Liver (tissue), 9 donors: Measurements from ENCODE around the gene SRP19. TPM values are rescaled to one million over a fixed set of nuclear protein-coding genes. Genes with fewer than 3 reads are reported as not detected.

Source experiments
- DNase-seq: peaks from one replicate; pipeline ENCODE4 v3.0.0-alpha.2; 2017; ENCODE audit warnings: low spot score
- H3K27ac ChIP-seq, 2 donors: one replicate each; pipeline ENCODE4 v1.7.0; 2013; ENCODE audit warnings: inconsistent platforms in 2 of 2, low read length in 2 of 2, control low read depth in 1 of 2, low read depth in 1 of 2, mild to moderate bottlenecking in 1 of 2
- H3K27me3 ChIP-seq, 4 donors: one replicate each; pipeline versions ENCODE4 v1.6.1 to v1.7.0; 2013; ENCODE audit warnings: low read length in 3 of 4, inconsistent platforms in 1 of 4, mild to moderate bottlenecking in 1 of 4, moderate library complexity in 1 of 4; ENCODE audit not compliant: control insufficient read depth in 4 of 4, insufficient read depth in 4 of 4
- H3K36me3 ChIP-seq, 4 donors: one replicate each; pipeline versions ENCODE4 v1.6.1 to v1.7.0; 2013; ENCODE audit warnings: low read length in 3 of 4, mild to moderate bottlenecking in 3 of 4, low read depth in 1 of 4, moderate library complexity in 1 of 4; ENCODE audit not compliant: control insufficient read depth in 4 of 4, insufficient read depth in 3 of 4
- H3K4me1 ChIP-seq, 4 donors: one replicate each; pipeline versions ENCODE4 v1.6.1 to v1.7.0; 2013; ENCODE audit warnings: low read length in 3 of 4, mild to moderate bottlenecking in 3 of 4, moderate library complexity in 1 of 4; ENCODE audit not compliant: control insufficient read depth in 4 of 4, insufficient read depth in 4 of 4
- H3K4me3 ChIP-seq, 3 donors: one replicate each; pipeline versions ENCODE4 v1.6.1 to v1.7.0; 2013; ENCODE audit warnings: low read length in 3 of 3, control low read depth in 1 of 3, low read depth in 1 of 3, mild to moderate bottlenecking in 1 of 3
- H3K9ac ChIP-seq, 2 donors: one replicate each; pipeline ENCODE4 v1.7.0; 2013; ENCODE audit warnings: low read length in 2 of 2, mild to moderate bottlenecking in 2 of 2, moderate library complexity in 2 of 2, control low read depth in 1 of 2, low read depth in 1 of 2
- H3K9me3 ChIP-seq, 4 donors: one replicate each; pipeline versions ENCODE4 v1.6.1 to v1.7.0; 2013; ENCODE audit warnings: low read length in 3 of 4; ENCODE audit not compliant: control insufficient read depth in 4 of 4
- GABPA ChIP-seq, 2 donors: IDR thresholded peaks in 1 of 2; conservative IDR thresholded peaks in 1 of 2; 2 replicates each; pipeline ENCODE4 v1.6.1; 2016; ENCODE audit warnings: antibody characterized with exemption in 2 of 2, mild to moderate bottlenecking in 1 of 2, moderate library complexity in 1 of 2
- HNF4A ChIP-seq, 2 donors: conservative IDR thresholded peaks; 2 replicates each; pipeline ENCODE4 v1.6.1; 2016; ENCODE audit warnings: antibody characterized with exemption in 2 of 2, mild to moderate bottlenecking in 2 of 2
- RAD21 ChIP-seq, 2 donors: IDR thresholded peaks; 2 replicates each; pipeline ENCODE4 v1.6.1; 2016; ENCODE audit warnings: antibody characterized with exemption in 2 of 2, mild to moderate bottlenecking in 2 of 2
- RXRA ChIP-seq, 2 donors: IDR thresholded peaks; 2 replicates each; pipeline ENCODE4 v1.6.1; 2017 to 2018; ENCODE audit warnings: antibody characterized with exemption in 2 of 2, mild to moderate bottlenecking in 1 of 2
- SP1 ChIP-seq: IDR thresholded peaks from 2 replicates; pipeline ENCODE4 v1.6.1; 2018; ENCODE audit warnings: antibody characterized with exemption, mild to moderate bottlenecking
- TAF1 ChIP-seq: conservative IDR thresholded peaks from 2 replicates; pipeline ENCODE4 v1.6.1; 2016; ENCODE audit warnings: antibody characterized with exemption, mild to moderate bottlenecking
- YY1 ChIP-seq: IDR thresholded peaks from 2 replicates; pipeline ENCODE4 v1.6.1; 2016; ENCODE audit warnings: antibody characterized with exemption, mild to moderate bottlenecking
- WGBS: extraction: QIAGEN DNeasy Blood & Tissue Kit; methylation state at CpG from one replicate; pipeline ENCODE4 v1.1.7; 2013; 5-methylcytosine and 5-hydroxymethylcytosine counted together
- polyA plus RNA-seq, 2 donors: library from polyadenylated mRNA; stranded (reverse) in 1 of 2; unstranded in 1 of 2; fragments of 200-250 nt in 1 of 2; fragments of >200 nt in 1 of 2; fragmentation: Nextera tagmentation in 1 of 2; extraction: Ambion mirVana in 1 of 2; gene quantifications; one replicate each; pipeline versions ENCODE4 v1.2.1 to v1.2.3, GENCODE V29; 2013 to 2015
- total RNA-seq, 2 donors: library from RNA; depleted of rRNA; stranded (reverse); fragments of >200 nt; gene quantifications; one replicate each; pipeline ENCODE4 v1.2.3, GENCODE V29; 2014
- TF ChIP-seq, protein P1 (sequence below): fragments of 150-350 bp; IDR thresholded peaks from 2 replicates; pipeline ENCODE4 v1.5.1; 2017; ENCODE audit warnings: improper control_type of control experiment, low read depth, low read length; ENCODE audit not compliant: missing input control
- TF ChIP-seq, protein P2 (sequence below): IDR thresholded peaks from 2 replicates; pipeline ENCODE4 v1.6.1; 2016; ENCODE audit warnings: antibody characterized with exemption, mild to moderate bottlenecking
- TF ChIP-seq, protein P3 (sequence below): IDR thresholded peaks from 2 replicates; pipeline ENCODE4 v1.6.1; 2016; ENCODE audit warnings: antibody characterized with exemption
- TF ChIP-seq, protein P4 (sequence below): IDR thresholded peaks from 2 replicates; pipeline ENCODE4 v1.6.1; 2016; ENCODE audit warnings: antibody characterized with exemption
- donor health status: healthy.
- donor health status: healthy.
- donor health status: healthy.
- donor health status: healthy.
- donor health status: healthy.

Gene SRP19
- total and polyA plus RNA-seq, 4 donors = 22.0 to 65.5 (median 50.8) TPM

DNA sequence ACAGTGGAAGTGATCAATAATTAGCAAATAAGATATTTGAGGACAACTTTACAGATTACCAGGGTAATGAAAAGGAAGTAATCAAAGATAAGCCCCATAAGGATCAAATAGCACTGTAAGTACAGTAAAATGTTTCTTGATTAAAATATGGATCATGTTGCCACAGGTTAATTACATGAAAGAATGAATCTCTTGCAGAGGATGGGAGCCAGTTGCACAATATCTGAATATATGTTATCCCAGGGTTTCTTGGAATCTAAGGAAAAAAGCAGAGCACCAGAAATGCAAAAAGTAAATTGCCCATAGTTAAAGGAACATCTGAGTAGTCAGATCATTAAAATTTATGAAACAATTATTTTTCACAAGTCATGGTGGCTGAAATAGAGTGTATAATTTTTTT lies 13.8 kb upstream of the SRP19 start:
- no peaks in the 10 kb centered on the region for H3K36me3 ChIP-seq
- H3K9ac ChIP-seq = no peak overlapping the region
- H3K4me3 ChIP-seq = no peak overlapping the region
- no peaks in the 10 kb centered on the region for H3K9me3 ChIP-seq
- DNase-seq = no peak
- no peaks in the 10 kb centered on the region for H3K27me3 ChIP-seq
- TF ChIP-seq YY1 = no peak
- TF ChIP-seq, protein P1, sequence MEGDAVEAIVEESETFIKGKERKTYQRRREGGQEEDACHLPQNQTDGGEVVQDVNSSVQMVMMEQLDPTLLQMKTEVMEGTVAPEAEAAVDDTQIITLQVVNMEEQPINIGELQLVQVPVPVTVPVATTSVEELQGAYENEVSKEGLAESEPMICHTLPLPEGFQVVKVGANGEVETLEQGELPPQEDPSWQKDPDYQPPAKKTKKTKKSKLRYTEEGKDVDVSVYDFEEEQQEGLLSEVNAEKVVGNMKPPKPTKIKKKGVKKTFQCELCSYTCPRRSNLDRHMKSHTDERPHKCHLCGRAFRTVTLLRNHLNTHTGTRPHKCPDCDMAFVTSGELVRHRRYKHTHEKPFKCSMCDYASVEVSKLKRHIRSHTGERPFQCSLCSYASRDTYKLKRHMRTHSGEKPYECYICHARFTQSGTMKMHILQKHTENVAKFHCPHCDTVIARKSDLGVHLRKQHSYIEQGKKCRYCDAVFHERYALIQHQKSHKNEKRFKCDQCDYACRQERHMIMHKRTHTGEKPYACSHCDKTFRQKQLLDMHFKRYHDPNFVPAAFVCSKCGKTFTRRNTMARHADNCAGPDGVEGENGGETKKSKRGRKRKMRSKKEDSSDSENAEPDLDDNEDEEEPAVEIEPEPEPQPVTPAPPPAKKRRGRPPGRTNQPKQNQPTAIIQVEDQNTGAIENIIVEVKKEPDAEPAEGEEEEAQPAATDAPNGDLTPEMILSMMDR = no peak
- no peak for TF ChIP-seq GABPA (IDR thresholded peaks at IDR 0.05 in 1 of 2, conservative IDR thresholded peaks at IDR 0.05 in 1 of 2)
- no peak for TF ChIP-seq HNF4A (conservative IDR thresholded peaks at IDR 0.05)
- TF ChIP-seq, protein P2, sequence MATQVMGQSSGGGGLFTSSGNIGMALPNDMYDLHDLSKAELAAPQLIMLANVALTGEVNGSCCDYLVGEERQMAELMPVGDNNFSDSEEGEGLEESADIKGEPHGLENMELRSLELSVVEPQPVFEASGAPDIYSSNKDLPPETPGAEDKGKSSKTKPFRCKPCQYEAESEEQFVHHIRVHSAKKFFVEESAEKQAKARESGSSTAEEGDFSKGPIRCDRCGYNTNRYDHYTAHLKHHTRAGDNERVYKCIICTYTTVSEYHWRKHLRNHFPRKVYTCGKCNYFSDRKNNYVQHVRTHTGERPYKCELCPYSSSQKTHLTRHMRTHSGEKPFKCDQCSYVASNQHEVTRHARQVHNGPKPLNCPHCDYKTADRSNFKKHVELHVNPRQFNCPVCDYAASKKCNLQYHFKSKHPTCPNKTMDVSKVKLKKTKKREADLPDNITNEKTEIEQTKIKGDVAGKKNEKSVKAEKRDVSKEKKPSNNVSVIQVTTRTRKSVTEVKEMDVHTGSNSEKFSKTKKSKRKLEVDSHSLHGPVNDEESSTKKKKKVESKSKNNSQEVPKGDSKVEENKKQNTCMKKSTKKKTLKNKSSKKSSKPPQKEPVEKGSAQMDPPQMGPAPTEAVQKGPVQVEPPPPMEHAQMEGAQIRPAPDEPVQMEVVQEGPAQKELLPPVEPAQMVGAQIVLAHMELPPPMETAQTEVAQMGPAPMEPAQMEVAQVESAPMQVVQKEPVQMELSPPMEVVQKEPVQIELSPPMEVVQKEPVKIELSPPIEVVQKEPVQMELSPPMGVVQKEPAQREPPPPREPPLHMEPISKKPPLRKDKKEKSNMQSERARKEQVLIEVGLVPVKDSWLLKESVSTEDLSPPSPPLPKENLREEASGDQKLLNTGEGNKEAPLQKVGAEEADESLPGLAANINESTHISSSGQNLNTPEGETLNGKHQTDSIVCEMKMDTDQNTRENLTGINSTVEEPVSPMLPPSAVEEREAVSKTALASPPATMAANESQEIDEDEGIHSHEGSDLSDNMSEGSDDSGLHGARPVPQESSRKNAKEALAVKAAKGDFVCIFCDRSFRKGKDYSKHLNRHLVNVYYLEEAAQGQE = no peak
- TF ChIP-seq RXRA (IDR thresholded peaks at IDR 0.05) = no peak
- TF ChIP-seq, protein P3, sequence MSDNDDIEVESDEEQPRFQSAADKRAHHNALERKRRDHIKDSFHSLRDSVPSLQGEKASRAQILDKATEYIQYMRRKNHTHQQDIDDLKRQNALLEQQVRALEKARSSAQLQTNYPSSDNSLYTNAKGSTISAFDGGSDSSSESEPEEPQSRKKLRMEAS = no peak
- TF ChIP-seq, protein P4, sequence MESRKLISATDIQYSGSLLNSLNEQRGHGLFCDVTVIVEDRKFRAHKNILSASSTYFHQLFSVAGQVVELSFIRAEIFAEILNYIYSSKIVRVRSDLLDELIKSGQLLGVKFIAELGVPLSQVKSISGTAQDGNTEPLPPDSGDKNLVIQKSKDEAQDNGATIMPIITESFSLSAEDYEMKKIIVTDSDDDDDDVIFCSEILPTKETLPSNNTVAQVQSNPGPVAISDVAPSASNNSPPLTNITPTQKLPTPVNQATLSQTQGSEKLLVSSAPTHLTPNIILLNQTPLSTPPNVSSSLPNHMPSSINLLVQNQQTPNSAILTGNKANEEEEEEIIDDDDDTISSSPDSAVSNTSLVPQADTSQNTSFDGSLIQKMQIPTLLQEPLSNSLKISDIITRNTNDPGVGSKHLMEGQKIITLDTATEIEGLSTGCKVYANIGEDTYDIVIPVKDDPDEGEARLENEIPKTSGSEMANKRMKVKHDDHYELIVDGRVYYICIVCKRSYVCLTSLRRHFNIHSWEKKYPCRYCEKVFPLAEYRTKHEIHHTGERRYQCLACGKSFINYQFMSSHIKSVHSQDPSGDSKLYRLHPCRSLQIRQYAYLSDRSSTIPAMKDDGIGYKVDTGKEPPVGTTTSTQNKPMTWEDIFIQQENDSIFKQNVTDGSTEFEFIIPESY = no peak
- TF ChIP-seq TAF1 = no peak
- TF ChIP-seq RAD21 (IDR thresholded peaks at IDR 0.05) = no peak
- peaks cover 0 to 6% (median 1%) of the 10 kb centered on the region in 4 donors for H3K4me1 ChIP-seq
- no peak overlapping the region for H3K27ac ChIP-seq

DNA sequence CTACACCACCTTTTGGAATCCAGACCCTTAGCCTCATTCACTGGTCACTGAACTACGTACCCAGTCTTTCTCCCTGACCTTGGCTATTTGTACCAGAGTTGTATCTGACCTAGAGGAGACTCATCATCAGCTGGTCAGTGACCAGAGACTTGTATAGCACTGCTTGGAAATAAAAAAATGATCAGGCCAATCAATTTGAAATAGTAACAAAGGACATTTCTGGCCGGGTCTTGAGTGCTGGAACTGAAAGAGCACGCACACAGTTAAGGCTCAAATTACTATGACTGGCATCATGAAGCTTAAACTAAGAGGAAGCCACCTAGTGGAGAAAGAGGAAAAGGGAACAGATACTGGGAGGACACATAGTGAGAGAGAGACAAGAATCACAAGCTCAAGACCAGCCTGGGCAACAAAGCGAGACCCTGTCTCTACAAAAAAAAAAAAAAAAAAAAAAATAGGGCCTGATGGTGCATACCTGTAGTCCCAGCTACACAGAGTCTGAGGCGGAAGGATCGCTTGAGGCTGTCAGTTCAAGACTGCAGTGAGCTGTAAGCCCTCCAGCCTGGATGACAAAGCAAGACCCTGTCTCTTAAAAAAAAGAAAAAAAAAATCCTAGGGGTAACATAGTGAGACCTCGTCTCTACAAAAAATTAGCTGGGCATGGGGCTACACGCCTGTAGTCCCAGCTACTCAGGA lies 12.8 kb upstream of the SRP19 start:
- Histone ChIP-seq H3K27ac (no peak overlapping the region), H3K9me3 (no peaks in the 10 kb centered on the region), H3K27me3 (no peaks in the 10 kb centered on the region), H3K36me3 (no peaks in the 10 kb centered on the region), H3K4me1 (peaks cover 0 to 6% (median 1%) of the 10 kb centered on the region in 4 donors), H3K9ac (no peak overlapping the region), H3K4me3 (no peak overlapping the region)
- TF ChIP-seq, protein P1 = peak; percentile 71
- TF ChIP-seq RAD21 (IDR thresholded peaks at IDR 0.05) = peak; percentile 68 to 78
- no peak for TF ChIP-seq SP1
- TF ChIP-seq HNF4A (conservative IDR thresholded peaks at IDR 0.05) = peak; percentile 29 to 62
- DNase-seq = no peak
- 38% methylated on average over 8 of the region's 8 CpGs for WGBS
